Panc1 (cell line): ENCODE data around the gene FAM47C. TPM values are rescaled to one million over a fixed set of nuclear protein-coding genes. Genes with fewer than 3 reads are reported as not detected.
"Not testable (repeated sequence)": the region's sequence is repeated elsewhere in the genome, so short reads cannot be mapped to it uniquely, and the experiment has no call there.

Experiments used
- ATAC-seq: fragments of 200-7000 bp; cut with Tn5 transposase; 2 replicates; pipeline ENCODE4 v1.9.1; 2020; ENCODE audit warnings: mild to moderate bottlenecking, moderate library complexity
- BruUV-seq: library from RNA; stranded (reverse); fragments of 400-500 nt; replicated peaks from 2 replicates; lab custom pipeline; 2021; lab: Mats Ljungman, UMichigan
- CTCF ChIA-PET: fragments of 300-600 bp; sonication (Branson Sonifier 250); formaldehyde crosslinking; loops from one replicate; lab custom pipeline; 2022; ENCODE audit warnings: antibody characterized with exemption; lab: Charles Lee
- POLR2A ChIA-PET: fragments of 300-600 bp; sonication (Branson Sonifier 250); formaldehyde crosslinking; loops from one replicate; lab custom pipeline; 2022; ENCODE audit warnings: antibody characterized with exemption; lab: Charles Lee
- DNase-seq: peaks from one replicate; pipeline ENCODE4 v3.0.0-alpha.2; 2010; ENCODE audit warnings: low read depth, low spot score
- H3K27ac ChIP-seq: 2 replicates; pipeline ENCODE4 v1.5.1; 2011; ENCODE audit warnings: mild to moderate bottlenecking, low read length, inconsistent platforms
- H3K27me3 ChIP-seq: fragments of 200-500 bp; sonication (Bioruptor generic); 2 replicates; pipeline ENCODE4 v1.6.0; 2014; ENCODE audit warnings: low read length, inconsistent platforms; ENCODE audit not compliant: control insufficient read depth, insufficient read depth
- H3K36me3 ChIP-seq: fragments of 200-500 bp; sonication (Bioruptor generic); 2 replicates; pipeline ENCODE4 v1.5.1; 2014; ENCODE audit warnings: inconsistent platforms, mild to moderate bottlenecking, low read length, moderate library complexity; ENCODE audit not compliant: control insufficient read depth, insufficient read depth
- H3K4me1 ChIP-seq: 2 replicates; pipeline ENCODE4 v1.5.1; 2011; ENCODE audit warnings: inconsistent platforms, mild to moderate bottlenecking, low read length, moderate library complexity; ENCODE audit not compliant: control insufficient read depth, insufficient read depth
- H3K4me3 ChIP-seq, 2 experiments: 2 replicates each; pipeline ENCODE4 v1.5.1; 2011 to 2012; ENCODE audit warnings: low read depth in 2 of 2, low read length in 2 of 2, mild to moderate bottlenecking in 2 of 2, inconsistent platforms in 1 of 2, moderate library complexity in 1 of 2
- H3K9me3 ChIP-seq: fragments of 200-500 bp; sonication (Bioruptor generic); 2 replicates; pipeline ENCODE4 v1.5.1; 2014; ENCODE audit warnings: low read depth, mild to moderate bottlenecking, inconsistent platforms, low read length, moderate library complexity; ENCODE audit not compliant: control insufficient read depth, insufficient read depth
- POLR2AphosphoS5 ChIP-seq: IDR thresholded peaks from 2 replicates; pipeline ENCODE4 v1.6.1; 2012; ENCODE audit warnings: mild to moderate bottlenecking, low read depth, low read length, moderate library complexity
- SIN3A ChIP-seq: IDR thresholded peaks from 2 replicates; pipeline ENCODE4 v1.6.1; 2012; ENCODE audit warnings: low read depth, mild to moderate bottlenecking, low read length, moderate library complexity, borderline replicate concordance; ENCODE audit not compliant: insufficient read depth
- TCF7L2 ChIP-seq: IDR thresholded peaks from 2 replicates; pipeline ENCODE4 v1.6.1; 2011; ENCODE audit warnings: mild to moderate bottlenecking, low read depth, low read length, inconsistent platforms
- in situ Hi-C: cut with HindIII; loops from 2 replicates; pipeline ENCODE4 v1.10.0; 2016; ENCODE audit warnings: low sequenced_read_pairs, low pct_unique_long_range_greater_than_20kb
- intact Hi-C: fragments of 100-400 bp; cut with micrococcal nuclease; formaldehyde crosslinking; loops from one replicate; pipeline ENCODE4 v1.10.0; 2022; ENCODE audit not compliant: unreplicated experiment
- total RNA-seq: library from RNA; stranded (reverse); gene quantifications from one replicate; pipeline ENCODE4 v1.2.1, GENCODE V29; 2021; ENCODE audit not compliant: unreplicated experiment
- TF ChIP-seq, protein P1 (sequence below), 2 experiments: IDR thresholded peaks; 2 replicates each; pipeline ENCODE4 v1.6.1; 2011 to 2012; ENCODE audit warnings: low read depth in 2 of 2, control low read depth in 1 of 2, low read length in 1 of 2, mild to moderate bottlenecking in 1 of 2, moderate library complexity in 1 of 2; ENCODE audit not compliant: insufficient read depth in 1 of 2
- TF ChIP-seq, protein P2 (sequence below): fragments of 450-650 bp; IDR thresholded peaks from 2 replicates; pipeline ENCODE4 v1.5.1; 2017; ENCODE audit warnings: mild to moderate bottlenecking

The FAM47C gene
- total RNA-seq, 1 experiment from 2014 or later: not detected

DNA sequence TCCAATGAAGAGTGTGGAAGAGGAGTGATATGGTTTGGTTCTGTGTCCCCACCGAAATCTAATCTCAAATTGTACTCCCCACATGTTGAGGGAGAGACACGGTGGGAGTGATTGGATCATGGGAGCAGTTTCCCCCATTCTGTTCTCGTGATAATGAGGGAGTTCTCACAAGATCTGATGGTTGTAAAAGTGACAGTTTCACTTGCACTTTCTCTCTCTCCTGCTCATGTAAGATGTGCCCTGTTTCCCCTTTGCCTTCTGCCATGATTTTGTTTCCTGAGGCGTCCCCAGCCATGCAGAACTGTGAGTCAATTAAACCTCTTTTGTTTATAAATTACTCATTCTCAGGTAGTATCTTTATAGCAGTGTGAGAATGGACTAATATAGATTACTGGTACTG lies 39.6 kb downstream of the FAM47C start:
- CTCF ChIA-PET: no interaction called here
- H3K9me3 ChIP-seq: no peaks in the 10 kb centered on the region
- POLR2A ChIA-PET: no interaction called here
- BruUV-seq: no TSS peak
- TF ChIP-seq TCF7L2: no peak
- no peak for TF ChIP-seq SIN3A
- no peak for TF ChIP-seq POLR2AphosphoS5
- TF ChIP-seq, protein P1, sequence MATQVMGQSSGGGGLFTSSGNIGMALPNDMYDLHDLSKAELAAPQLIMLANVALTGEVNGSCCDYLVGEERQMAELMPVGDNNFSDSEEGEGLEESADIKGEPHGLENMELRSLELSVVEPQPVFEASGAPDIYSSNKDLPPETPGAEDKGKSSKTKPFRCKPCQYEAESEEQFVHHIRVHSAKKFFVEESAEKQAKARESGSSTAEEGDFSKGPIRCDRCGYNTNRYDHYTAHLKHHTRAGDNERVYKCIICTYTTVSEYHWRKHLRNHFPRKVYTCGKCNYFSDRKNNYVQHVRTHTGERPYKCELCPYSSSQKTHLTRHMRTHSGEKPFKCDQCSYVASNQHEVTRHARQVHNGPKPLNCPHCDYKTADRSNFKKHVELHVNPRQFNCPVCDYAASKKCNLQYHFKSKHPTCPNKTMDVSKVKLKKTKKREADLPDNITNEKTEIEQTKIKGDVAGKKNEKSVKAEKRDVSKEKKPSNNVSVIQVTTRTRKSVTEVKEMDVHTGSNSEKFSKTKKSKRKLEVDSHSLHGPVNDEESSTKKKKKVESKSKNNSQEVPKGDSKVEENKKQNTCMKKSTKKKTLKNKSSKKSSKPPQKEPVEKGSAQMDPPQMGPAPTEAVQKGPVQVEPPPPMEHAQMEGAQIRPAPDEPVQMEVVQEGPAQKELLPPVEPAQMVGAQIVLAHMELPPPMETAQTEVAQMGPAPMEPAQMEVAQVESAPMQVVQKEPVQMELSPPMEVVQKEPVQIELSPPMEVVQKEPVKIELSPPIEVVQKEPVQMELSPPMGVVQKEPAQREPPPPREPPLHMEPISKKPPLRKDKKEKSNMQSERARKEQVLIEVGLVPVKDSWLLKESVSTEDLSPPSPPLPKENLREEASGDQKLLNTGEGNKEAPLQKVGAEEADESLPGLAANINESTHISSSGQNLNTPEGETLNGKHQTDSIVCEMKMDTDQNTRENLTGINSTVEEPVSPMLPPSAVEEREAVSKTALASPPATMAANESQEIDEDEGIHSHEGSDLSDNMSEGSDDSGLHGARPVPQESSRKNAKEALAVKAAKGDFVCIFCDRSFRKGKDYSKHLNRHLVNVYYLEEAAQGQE (IDR thresholded peaks at IDR 0.05; ENCODE audit: insufficient read depth in 1 of 2, low read depth in 2 of 2, low read length in 1 of 2): no peak
- TF ChIP-seq, protein P2, sequence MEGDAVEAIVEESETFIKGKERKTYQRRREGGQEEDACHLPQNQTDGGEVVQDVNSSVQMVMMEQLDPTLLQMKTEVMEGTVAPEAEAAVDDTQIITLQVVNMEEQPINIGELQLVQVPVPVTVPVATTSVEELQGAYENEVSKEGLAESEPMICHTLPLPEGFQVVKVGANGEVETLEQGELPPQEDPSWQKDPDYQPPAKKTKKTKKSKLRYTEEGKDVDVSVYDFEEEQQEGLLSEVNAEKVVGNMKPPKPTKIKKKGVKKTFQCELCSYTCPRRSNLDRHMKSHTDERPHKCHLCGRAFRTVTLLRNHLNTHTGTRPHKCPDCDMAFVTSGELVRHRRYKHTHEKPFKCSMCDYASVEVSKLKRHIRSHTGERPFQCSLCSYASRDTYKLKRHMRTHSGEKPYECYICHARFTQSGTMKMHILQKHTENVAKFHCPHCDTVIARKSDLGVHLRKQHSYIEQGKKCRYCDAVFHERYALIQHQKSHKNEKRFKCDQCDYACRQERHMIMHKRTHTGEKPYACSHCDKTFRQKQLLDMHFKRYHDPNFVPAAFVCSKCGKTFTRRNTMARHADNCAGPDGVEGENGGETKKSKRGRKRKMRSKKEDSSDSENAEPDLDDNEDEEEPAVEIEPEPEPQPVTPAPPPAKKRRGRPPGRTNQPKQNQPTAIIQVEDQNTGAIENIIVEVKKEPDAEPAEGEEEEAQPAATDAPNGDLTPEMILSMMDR: no peak
- no peaks in the 10 kb centered on the region for H3K4me1 ChIP-seq
- intact Hi-C loops: no loop called here
- no peaks in the 10 kb centered on the region for H3K27me3 ChIP-seq
- DNase-seq (no peak), ATAC-seq (no peak)
- in situ Hi-C loops: no loop called here
- H3K36me3 ChIP-seq: no peaks in the 10 kb centered on the region
- no peak overlapping the region for H3K27ac ChIP-seq
- H3K4me3 ChIP-seq: no peak overlapping the region

DNA sequence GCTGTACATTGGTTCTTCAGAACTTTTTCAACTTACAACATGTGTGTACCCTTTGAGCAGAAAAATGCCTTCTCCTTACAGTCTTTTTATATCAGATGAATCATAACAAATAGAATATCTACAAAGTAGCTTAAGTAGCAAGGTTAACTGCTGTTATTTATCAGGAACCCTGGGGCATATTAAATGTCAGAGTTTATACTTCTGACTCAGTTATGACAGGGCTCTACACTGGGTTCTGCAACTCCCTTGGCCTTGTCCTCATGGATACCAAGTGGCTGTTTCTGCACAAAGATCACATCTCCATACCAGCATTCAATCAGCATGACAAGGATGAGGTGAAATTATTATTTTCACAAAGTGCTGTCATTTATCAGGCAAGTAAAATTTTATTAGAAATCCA lies 49.4 kb downstream of the FAM47C start:
- intact Hi-C loops: not testable (repeated sequence)

DNA sequence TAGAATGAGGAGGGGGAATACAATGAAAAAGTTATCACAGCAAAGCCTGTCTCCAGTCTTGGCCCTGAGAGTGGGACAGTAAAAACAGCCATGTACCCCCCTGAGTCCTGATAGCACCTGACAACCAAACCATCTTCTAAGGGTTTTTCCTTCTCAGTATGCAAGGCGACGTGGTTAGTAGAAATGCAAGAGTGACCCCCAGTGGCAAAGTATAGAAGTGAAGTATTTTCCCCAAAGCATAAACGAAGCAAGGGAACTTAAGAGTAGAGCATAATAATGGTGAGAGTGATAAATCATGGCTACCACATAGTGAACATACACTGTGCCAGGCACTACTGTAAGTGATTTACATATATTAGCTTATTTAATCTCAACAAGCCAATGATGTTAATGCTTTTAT lies 52.8 kb downstream of the FAM47C start:
- in situ Hi-C loops (no loop called here), intact Hi-C loops (no loop called here)
- H3K4me1 ChIP-seq: no peaks in the 10 kb centered on the region
- H3K36me3 ChIP-seq: no peaks in the 10 kb centered on the region
- CTCF ChIA-PET: no interaction called here
- no peak overlapping the region for H3K27ac ChIP-seq
- peak; percentile 17 for DNase-seq
- ATAC-seq: no peak
- BruUV-seq: no TSS peak
- POLR2A ChIA-PET: no interaction called here
- TF ChIP-seq, protein P1 (IDR thresholded peaks at IDR 0.05; ENCODE audit: insufficient read depth in 1 of 2, low read depth in 2 of 2, low read length in 1 of 2): no peak
- TF ChIP-seq TCF7L2 (no peak), SIN3A (no peak), POLR2AphosphoS5 (no peak)
- TF ChIP-seq, protein P2: peak; percentile 63
- no peaks in the 10 kb centered on the region for H3K9me3 ChIP-seq
- H3K4me3 ChIP-seq: no peak overlapping the region
- no peaks in the 10 kb centered on the region for H3K27me3 ChIP-seq

More for the DNA sequence above, 49.4 kb downstream of the FAM47C start:
- ATAC-seq, DNase-seq, in situ Hi-C loops, H3K4me3 ChIP-seq, POLR2A ChIA-PET, H3K36me3 ChIP-seq, H3K4me1 ChIP-seq, H3K27me3 ChIP-seq, CTCF ChIA-PET, BruUV-seq, H3K27ac ChIP-seq, H3K9me3 ChIP-seq: not testable (repeated sequence)
